Stimulated activated CD8-positive, alpha-beta memory T cell treated with anti-CD3 and anti-CD28 coated beads, Interleukin-7, amount 100 ng/mL, for 48 hours (primary cell): ENCODE measurements around the gene SMAD6.

ENCODE experiments used
- DNase-seq, 2 donors: peaks; one replicate each; pipeline ENCODE4 v3.0.0-alpha.2; 2020; ENCODE audit warnings: low read depth in 1 of 2; ENCODE audit errors: extremely low read depth in 1 of 2

The SMAD6 gene

GRCh38 chr15:66771351-66771650 is 69.3 kb downstream of the SMAD6 start:
- no peak for DNase-seq

- DNase-seq = no peak
Observed at GRCh38 chr15:66772604-66773128, 70.6 kb downstream of the SMAD6 start.

DNA sequence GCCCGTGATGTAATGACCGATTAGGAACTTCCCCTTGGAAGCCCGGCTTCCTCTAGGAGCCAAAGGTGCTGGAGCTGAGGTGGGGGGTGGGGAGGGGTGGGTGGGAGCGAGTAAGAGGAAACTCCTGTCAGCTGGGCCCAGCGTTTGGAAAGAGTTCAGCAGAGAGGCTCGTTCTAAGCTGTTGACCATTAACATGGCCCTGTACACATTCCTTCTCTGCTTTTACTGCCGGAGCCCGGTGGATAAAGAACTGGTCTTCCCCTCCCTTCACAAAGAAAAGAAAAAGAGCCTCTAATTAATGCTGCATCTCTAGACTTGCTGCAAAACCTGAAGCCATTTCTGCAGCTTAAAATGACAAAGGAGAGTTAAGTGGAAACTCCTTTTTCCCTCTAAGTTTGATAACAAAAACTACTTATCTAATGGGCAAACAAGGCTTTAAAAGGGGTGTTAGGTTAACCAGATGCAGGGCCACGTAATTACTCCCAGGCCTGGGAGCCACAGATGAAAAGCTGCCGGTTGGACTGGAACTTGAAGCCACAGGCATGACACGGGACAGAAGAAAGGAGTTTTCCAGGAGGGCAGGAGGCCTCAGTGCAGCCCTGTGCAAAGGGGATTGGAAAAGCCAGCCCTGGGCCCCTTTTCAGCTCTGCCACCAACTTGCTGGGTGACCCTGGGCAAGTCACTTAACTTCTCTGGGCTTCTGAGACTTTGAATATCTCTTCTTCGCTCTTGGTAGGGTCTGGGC is 71.3 kb downstream of the SMAD6 start:
- DNase-seq = no peak

GRCh38 chr15:66774001-66774814 is 72.2 kb downstream of the SMAD6 start:
- peak in 1 of 2 donors; percentile 5 for DNase-seq

DNA sequence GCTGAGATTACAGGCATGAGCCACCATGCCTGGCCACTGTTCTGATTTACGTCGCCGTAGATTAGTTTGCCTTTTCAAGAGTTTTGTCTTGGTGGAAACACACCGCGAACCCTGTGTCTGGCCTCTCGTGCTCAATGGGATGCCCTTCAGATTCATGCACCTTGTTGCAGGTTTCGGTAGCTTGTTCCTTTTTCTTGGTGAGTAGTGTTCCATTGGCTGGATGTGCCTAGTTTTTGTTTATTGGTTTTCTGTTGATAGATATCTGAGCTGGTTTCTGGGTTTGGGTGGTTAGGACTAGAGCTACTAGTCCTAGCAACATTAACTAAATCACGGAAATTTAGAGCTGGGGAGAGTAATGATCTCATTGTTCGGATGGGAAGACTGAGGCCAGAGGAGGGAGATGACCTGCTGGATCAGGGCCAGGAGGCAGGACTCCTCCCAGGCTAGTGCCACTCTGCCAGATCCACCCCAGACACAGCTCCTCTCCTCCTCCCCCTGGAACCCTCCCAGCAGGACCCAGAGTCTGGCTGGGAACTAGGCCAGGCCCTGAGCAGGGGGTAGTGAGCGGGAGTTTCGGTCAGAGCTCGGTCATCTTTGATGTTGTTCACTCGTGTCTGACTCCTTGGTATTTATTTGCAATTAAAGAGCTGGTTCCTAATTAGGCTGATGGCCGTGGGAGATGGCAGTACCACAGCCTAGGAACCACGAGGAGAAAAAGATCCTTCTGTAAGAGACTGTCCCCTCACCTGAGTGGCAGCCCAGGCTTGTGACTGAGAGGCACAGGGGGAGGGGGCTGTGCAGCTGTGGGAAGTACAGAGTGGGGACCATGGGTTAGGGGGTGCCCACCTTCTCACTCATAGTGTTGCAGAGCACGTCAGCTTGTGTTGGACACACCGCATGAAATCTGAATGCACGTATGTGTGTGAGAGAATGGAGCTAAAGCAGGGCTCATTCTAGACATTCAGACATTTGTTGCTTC is 73.4 kb downstream of the SMAD6 start:
- no peak for DNase-seq

- DNase-seq = no peak
Observed at GRCh38 chr15:66777054-66777453, 75.0 kb downstream of the SMAD6 start.

DNA sequence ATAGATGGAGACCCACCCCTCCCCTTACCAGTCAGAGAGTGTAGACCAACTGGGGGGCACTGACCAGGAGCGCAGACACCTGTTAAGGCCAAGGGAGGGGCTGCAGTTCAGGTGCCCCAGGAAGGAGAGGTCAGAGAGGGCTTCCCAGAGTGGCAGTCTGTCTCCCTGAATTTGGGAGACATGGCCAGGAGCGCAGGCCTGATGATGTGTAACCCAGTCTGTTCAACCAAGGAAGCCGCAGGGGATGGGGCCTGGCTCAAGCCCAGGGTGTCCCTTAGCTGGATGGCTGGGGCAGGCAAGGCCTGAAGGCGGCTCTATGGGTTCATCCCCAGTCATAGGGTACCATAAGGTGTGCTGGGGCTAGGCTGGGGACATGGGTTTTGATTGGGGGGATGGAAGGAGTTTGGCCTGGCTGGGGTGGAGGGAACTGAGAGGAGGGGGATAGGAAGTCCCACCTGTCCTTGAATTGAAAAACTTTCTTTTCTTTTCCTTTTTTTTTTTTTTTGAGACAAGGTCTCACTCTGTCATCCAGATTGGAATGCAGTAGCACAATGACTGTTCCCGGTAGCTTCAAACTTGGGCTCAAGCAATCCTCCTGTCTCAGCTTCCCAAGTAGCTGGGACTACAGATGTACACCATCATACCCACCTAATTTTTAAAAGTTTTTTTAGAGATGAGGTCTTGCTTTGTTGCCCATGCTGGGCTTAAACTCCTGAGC is 75.7 kb downstream of the SMAD6 start:
- DNase-seq = no peak

GRCh38 chr15:66778314-66778665 is 76.3 kb downstream of the SMAD6 start:
- no peak for DNase-seq

GRCh38 chr15:66778716-66779115 is 76.7 kb downstream of the SMAD6 start:
- DNase-seq = no peak

DNA sequence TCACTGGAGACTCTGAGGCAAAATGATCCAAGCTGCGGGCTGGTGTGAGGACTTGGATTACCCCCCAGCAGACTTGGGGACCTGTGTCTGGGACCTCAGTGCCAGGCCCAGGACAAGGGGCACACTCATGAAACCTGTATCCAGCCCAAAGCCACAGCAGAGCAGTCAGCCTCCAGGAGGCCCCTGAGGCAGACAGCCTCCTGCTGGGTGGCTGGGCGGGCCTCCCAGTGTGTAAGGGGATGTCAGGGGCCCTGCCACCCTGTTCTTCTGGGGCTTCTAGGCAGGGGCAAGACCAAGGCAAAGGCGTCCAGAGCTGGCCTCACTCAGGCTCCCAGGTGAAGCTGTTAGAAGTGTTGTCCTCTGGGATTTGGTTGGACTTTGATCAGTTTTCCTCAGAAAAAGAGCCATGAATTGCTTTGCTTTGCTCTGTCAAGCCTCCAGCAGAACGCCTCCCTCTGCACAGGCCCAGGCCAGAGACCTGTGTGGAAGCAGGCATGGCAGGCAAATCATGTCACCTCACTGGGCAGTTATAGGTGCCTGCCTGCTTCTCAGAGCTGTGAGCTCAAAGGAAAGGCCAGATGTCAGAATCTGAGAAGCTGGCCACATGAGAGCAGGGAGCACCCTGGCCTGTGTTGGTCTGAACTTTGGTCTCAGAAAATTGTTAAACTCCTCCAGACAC is 77.4 kb downstream of the SMAD6 start:
- no peak for DNase-seq

GRCh38 chr15:66780172-66780972 is 78.3 kb downstream of the SMAD6 start:
- no peak for DNase-seq

DNA sequence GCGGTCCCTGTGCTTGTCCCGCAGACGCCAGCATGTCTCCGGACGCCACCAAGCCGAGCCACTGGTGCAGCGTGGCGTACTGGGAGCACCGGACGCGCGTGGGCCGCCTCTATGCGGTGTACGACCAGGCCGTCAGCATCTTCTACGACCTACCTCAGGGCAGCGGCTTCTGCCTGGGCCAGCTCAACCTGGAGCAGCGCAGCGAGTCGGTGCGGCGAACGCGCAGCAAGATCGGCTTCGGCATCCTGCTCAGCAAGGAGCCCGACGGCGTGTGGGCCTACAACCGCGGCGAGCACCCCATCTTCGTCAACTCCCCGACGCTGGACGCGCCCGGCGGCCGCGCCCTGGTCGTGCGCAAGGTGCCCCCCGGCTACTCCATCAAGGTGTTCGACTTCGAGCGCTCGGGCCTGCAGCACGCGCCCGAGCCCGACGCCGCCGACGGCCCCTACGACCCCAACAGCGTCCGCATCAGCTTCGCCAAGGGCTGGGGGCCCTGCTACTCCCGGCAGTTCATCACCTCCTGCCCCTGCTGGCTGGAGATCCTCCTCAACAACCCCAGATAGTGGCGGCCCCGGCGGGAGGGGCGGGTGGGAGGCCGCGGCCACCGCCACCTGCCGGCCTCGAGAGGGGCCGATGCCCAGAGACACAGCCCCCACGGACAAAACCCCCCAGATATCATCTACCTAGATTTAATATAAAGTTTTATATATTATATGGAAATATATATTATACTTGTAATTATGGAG is 79.1 kb downstream of the SMAD6 start:
- no peak for DNase-seq

DNA sequence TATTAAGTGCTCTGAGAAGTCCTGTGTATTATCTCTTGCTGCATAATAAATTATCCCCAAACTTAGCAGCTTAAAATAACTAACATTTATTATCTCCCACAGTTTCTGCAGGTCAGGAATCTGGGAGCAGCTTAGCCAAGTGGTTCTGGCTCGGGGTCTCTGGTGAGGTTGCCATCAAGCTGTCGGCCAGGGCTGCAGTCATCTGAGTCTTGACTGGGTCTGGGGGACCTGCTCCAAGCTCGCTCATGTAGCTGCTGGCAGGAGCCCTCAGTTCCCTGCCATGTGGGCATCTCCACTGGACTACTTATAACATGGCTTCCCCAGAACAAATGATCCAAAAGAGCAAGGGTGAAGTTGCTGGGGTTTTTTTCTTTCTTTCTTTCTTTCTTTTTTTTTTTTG is 80.7 kb downstream of the SMAD6 start:
- no peak for DNase-seq

- DNase-seq = no peak
Observed at GRCh38 chr15:66783314-66783713, 81.3 kb downstream of the SMAD6 start.

GRCh38 chr15:66783725-66784124 is 81.7 kb downstream of the SMAD6 start:
- no peak for DNase-seq

DNA sequence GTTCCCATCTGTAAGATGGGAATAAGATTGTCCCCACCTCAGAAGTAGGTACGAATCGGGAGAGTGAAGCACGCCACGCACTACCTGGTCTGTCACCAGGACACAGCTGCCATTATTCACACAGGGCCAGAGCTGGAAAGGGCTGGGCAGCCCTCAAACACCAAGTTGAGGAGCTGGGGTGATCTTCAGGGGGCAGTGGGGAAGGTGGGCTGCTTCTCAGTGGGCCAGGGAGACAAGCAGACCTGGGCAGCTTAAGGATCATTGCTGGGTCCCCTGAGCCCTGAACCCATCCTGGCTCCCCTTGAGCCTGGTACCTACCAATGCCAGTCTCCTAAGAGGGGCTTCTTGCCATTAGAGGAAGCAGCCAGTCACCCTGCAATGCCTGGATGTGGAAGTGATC is 82.1 kb downstream of the SMAD6 start:
- DNase-seq = no peak

DNA sequence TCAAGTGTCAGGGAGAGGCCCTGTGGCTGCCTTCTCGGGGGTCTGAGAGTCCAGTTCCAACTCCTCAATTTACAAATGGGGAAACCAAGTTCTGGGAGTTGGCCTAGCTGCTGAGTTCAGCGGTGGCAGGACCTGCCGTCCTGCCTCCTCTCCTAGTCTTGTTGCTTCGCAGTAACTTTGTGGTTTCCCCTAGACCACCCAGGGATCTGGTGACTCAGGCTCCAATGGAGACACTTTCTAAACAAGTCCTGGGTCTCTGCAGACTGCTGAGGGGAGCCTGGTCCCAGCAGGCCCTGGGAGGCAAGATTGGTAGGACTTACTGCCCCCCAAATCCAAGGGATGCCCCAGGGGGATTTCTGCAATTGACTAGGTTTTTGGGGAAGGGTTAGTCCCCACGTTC is 83.6 kb downstream of the SMAD6 start:
- no peak for DNase-seq

DNA sequence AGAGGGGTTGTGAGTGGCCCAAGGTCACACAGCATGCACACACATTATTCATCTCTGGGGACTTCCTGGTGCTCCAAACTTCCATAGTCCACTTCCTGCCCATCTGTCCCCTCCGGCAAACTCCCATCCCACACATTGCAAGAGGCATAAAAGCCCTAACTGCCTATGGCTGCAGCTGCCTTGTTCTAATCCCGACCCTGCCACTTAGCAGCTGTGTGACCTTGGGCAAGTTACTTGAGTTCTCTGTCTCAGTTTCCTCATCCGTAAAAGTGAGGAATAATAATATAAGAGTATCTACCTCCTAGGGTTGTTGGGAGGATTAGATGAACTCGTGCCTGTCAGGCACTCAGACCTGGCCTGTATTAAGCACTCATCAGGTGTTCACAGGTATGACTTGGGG is 84.2 kb downstream of the SMAD6 start:
- DNase-seq = no peak
